Cardiac muscle cell (in vitro differentiated cells and primary cell): ENCODE results near the gene CHD6. TPM values are rescaled to one million over a fixed set of nuclear protein-coding genes. Genes with fewer than 3 reads are reported as not detected.
A peak's percentile ranks its signal among the peaks of the same experiment; 100 is the strongest.

Experiments
- DNase-seq, 2 donors: peaks; one replicate each; pipeline versions ENCODE4 v3.0.0 to v3.0.0-alpha.2; 2010 to 2017; ENCODE audit warnings: low read depth in 1 of 2, low spot score in 1 of 2
- H3K27ac ChIP-seq: fragments of 200-600 bp; sonication (generic); 2 replicates; pipeline ENCODE4 v1.5.1; 2016
- H3K27me3 ChIP-seq: fragments of 200-600 bp; sonication (generic); 2 replicates; pipeline ENCODE4 v1.6.0; 2016; ENCODE audit warnings: control low read depth
- H3K36me3 ChIP-seq: fragments of 200-600 bp; sonication (generic); 2 replicates; pipeline ENCODE4 v1.5.1; 2016; ENCODE audit warnings: control low read depth
- H3K4me1 ChIP-seq: fragments of 200-600 bp; sonication (generic); 2 replicates; pipeline ENCODE4 v1.8.1; 2017; ENCODE audit warnings: low read depth, mild to moderate bottlenecking, mixed run types
- H3K4me3 ChIP-seq: fragments of 200-600 bp; sonication (generic); 2 replicates; pipeline ENCODE4 v1.5.1; 2016; ENCODE audit warnings: mild to moderate bottlenecking
- H3K9me3 ChIP-seq: fragments of 200-600 bp; sonication (generic); 2 replicates; pipeline ENCODE4 v1.5.1; 2017; ENCODE audit warnings: low read depth, mild to moderate bottlenecking, control low read depth
- CTCF ChIP-seq: IDR thresholded peaks from 2 replicates; pipeline ENCODE4 v1.5.1; 2012; ENCODE audit warnings: low read depth, mild to moderate bottlenecking, low read length
- polyA plus RNA-seq: library from polyadenylated mRNA; unstranded; fragments of >200 nt; fragmentation: Nextera tagmentation; extraction: Ambion mirVana; gene quantifications from 2 replicates; pipeline ENCODE4 v1.2.1, GENCODE V29; 2016
- total RNA-seq: library from RNA; depleted of rRNA; stranded (reverse); fragments of >200 nt; gene quantifications from 2 replicates; pipeline ENCODE4 v1.2.3, GENCODE V29; 2016

Gene CHD6
- total and polyA plus RNA-seq, 2 experiments from 2014 or later: 56.3 to 61.9 TPM

GRCh38 chr20:41654884-41655283 is 36.7 kb upstream of the CHD6 start:
- no peaks in the 10 kb centered on the region for H3K36me3 ChIP-seq
- TF ChIP-seq CTCF: no peak
- H3K27me3 ChIP-seq: no peaks in the 10 kb centered on the region
- H3K9me3 ChIP-seq: no peaks in the 10 kb centered on the region
- DNase-seq: peak; percentile 55 to 71
- no peaks in the 10 kb centered on the region for H3K4me1 ChIP-seq
- H3K4me3 ChIP-seq: no peak overlapping the region
- no peak overlapping the region for H3K27ac ChIP-seq

GRCh38 chr20:41654292-41654691 is 36.1 kb upstream of the CHD6 start:
- H3K4me3 ChIP-seq: no peak overlapping the region
- no peak overlapping the region for H3K27ac ChIP-seq
- H3K27me3 ChIP-seq: no peaks in the 10 kb centered on the region
- TF ChIP-seq CTCF: no peak
- DNase-seq: no peak
- H3K9me3 ChIP-seq: no peaks in the 10 kb centered on the region
- no peaks in the 10 kb centered on the region for H3K36me3 ChIP-seq
- no peaks in the 10 kb centered on the region for H3K4me1 ChIP-seq

DNA sequence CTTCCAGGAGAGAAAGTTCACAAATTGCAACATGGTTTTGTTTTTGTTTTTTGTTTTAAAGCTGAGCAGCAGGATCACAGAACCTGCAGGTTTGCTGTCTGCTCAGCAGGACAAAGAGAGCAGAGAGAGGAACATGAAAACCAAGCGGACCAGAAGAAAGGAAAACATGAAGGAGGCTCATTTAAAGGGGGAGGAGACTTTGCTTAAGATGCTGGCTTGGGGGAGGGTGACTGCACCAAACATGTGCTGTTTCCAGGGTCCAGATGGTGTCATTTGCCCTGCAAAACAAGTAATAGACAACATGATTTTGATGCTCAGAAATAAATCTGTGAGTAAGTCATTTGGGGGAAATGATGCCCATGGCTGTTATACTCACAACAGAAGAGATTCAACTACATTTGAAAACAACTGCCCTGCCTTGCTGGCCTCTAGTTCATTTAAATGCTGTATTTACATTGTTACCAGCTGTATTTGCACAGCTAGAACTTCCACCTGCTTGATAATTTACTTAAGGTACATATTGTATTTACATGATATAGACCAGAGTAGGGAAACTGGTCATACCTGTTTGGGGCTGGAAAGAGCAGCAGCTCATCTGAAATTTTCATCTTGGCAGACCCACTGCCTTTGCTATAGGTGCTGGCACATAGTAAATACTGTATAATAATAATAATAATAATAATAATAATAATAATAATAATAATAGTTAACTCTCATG is 32.2 kb upstream of the CHD6 start:
- no peak for DNase-seq
- no peak overlapping the region for H3K27ac ChIP-seq
- no peak for TF ChIP-seq CTCF
- no peaks in the 10 kb centered on the region for H3K9me3 ChIP-seq
- no peak overlapping the region for H3K4me3 ChIP-seq
- no peaks in the 10 kb centered on the region for H3K36me3 ChIP-seq
- H3K4me1 ChIP-seq: no peaks in the 10 kb centered on the region
- no peaks in the 10 kb centered on the region for H3K27me3 ChIP-seq

DNA sequence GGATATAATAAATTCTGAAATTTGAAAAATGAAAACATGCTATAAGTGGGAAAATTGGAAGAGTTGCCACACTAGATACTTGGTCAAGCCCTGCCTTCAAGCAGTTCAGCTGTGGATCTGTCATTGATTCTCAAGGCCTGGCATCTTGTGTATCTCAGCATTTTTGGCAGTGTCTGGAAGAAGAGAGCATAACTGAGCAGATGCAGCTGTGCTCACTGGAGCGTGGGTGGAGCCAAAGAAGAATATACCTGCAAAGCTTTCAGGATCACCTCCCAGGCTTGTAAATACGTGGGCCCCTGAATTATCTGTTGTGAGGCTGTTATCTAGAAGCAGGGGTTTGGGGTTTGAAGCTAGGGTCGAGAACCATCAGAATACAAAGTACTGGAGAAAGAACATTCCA is 31.3 kb upstream of the CHD6 start:
- no peak for TF ChIP-seq CTCF
- DNase-seq: no peak
- no peaks in the 10 kb centered on the region for H3K36me3 ChIP-seq

GRCh38 chr20:41645372-41645771 is 27.2 kb upstream of the CHD6 start:
- no peak for TF ChIP-seq CTCF
- H3K27ac ChIP-seq: no peak overlapping the region
- no peaks in the 10 kb centered on the region for H3K36me3 ChIP-seq
- no peak for DNase-seq
- H3K4me1 ChIP-seq: no peaks in the 10 kb centered on the region
- H3K27me3 ChIP-seq: no peaks in the 10 kb centered on the region
- no peak overlapping the region for H3K4me3 ChIP-seq
- no peaks in the 10 kb centered on the region for H3K9me3 ChIP-seq

More for the DNA sequence above, 31.3 kb upstream of the CHD6 start:
- Histone ChIP-seq H3K9me3 (no peaks in the 10 kb centered on the region), H3K27ac (no peak overlapping the region), H3K27me3 (no peaks in the 10 kb centered on the region), H3K4me1 (no peaks in the 10 kb centered on the region), H3K4me3 (no peak overlapping the region)
